Activated CD4-positive, alpha-beta T cell treated with anti-CD3 and anti-CD28 coated beads for 4 hours (primary cell): ENCODE measurements around the gene SHC3.

Experiments used
- DNase-seq, 2 donors: peaks; one replicate each; pipeline ENCODE4 v3.0.0-alpha.2; 2020

SHC3 gene

GRCh38 chr9:89048616-89049015 is 130.0 kb downstream of the SHC3 start:
- no peak for DNase-seq

- no peak for DNase-seq
These were observed 131.0 kb downstream of the SHC3 start for GRCh38 chr9:89047667-89048066.

- DNase-seq, result no peak
These were observed 131.8 kb downstream of the SHC3 start for GRCh38 chr9:89046832-89047231.

GRCh38 chr9:89044881-89045280 is 133.7 kb downstream of the SHC3 start:
- no peak for DNase-seq

GRCh38 chr9:89044104-89044503 is 134.5 kb downstream of the SHC3 start:
- no peak for DNase-seq

GRCh38 chr9:89042984-89043383 is 135.6 kb downstream of the SHC3 start:
- DNase-seq, result no peak

- no peak for DNase-seq
These were observed 139.0 kb downstream of the SHC3 start for GRCh38 chr9:89039664-89040063.

GRCh38 chr9:89039104-89039465 is 139.5 kb downstream of the SHC3 start:
- DNase-seq, result no peak

GRCh38 chr9:89038382-89039103 is 140.1 kb downstream of the SHC3 start:
- DNase-seq, result no peak

- DNase-seq, result no peak
These were observed 140.7 kb downstream of the SHC3 start for GRCh38 chr9:89037891-89038290.

GRCh38 chr9:89037346-89037745 is 141.3 kb downstream of the SHC3 start:
- no peak for DNase-seq

- no peak for DNase-seq
These were observed 141.7 kb downstream of the SHC3 start for GRCh38 chr9:89036891-89037290.

- DNase-seq, result no peak
These were observed 142.2 kb downstream of the SHC3 start for GRCh38 chr9:89036383-89036782.

- DNase-seq, result no peak
These were observed 146.0 kb downstream of the SHC3 start for GRCh38 chr9:89032661-89033060.

GRCh38 chr9:89032173-89032572 is 146.4 kb downstream of the SHC3 start:
- DNase-seq, result no peak

- DNase-seq, result no peak
These were observed 148.8 kb downstream of the SHC3 start for GRCh38 chr9:89029788-89030187.

- DNase-seq, result no peak
These were observed 151.7 kb downstream of the SHC3 start for GRCh38 chr9:89026876-89027275.

GRCh38 chr9:89025553-89025952 is 153.1 kb downstream of the SHC3 start:
- DNase-seq, result no peak

GRCh38 chr9:89024727-89025126 is 153.9 kb downstream of the SHC3 start:
- no peak for DNase-seq

- no peak for DNase-seq
These were observed 154.9 kb downstream of the SHC3 start for GRCh38 chr9:89023740-89024139.

- no peak for DNase-seq
These were observed 155.7 kb downstream of the SHC3 start for GRCh38 chr9:89022902-89023301.

GRCh38 chr9:89022001-89022759 is 156.4 kb downstream of the SHC3 start:
- DNase-seq, result no peak

- no peak for DNase-seq
These were observed 157.3 kb downstream of the SHC3 start for GRCh38 chr9:89021154-89021803.

- no peak for DNase-seq
These were observed 157.9 kb downstream of the SHC3 start for GRCh38 chr9:89020754-89021153.
